ENCODE results near the gene CTNNA1.

DNA sequence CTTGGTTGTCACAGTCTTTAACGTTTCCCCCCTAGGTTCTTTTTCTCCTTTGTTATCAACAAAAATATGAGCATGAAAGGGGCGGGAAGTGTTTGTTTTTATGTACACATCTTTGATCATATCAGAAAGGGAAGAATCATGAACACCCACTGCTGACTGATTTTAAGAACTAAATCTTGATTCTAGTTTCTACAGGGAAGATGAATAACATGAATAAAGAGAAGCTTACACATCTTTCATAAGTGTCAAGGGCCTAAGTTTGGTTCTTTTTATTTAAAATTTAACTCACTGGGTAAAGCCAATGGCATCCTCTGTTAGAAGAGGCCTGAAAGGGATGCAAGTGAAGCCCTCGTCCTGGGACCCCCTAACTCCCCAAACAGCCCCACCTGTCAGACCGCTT, 14.8 kb upstream of the CTNNA1 start:
- TF ChIP-seq ZNF274 (IDR thresholded peaks at IDR 0.05; ENCODE audit: low read depth, low read length) (no peak), YY1 (IDR thresholded peaks at IDR 0.05; ENCODE audit: insufficient read depth, insufficient read length) (no peak), SUZ12 (IDR thresholded peaks at IDR 0.05; ENCODE audit: extremely low read depth, insufficient read depth, insufficient read length) (no peak)
